Neural progenitor cell (in vitro differentiated cells): ENCODE data around the gene CCNYL1. TPM values are rescaled to one million over a fixed set of nuclear protein-coding genes. Genes with fewer than 3 reads are reported as not detected.
A peak's percentile ranks its signal among the peaks of the same experiment; 100 is the strongest.

Experiments used
- DNase-seq: peaks from one replicate; pipeline ENCODE4 v3.0.0-alpha.2; 2016; ENCODE audit warnings: low spot score
- H2AFZ ChIP-seq: fragments of 200-600 bp; sonication (generic); replicated peaks from 2 replicates; pipeline ENCODE4 v1.6.1; 2016; ENCODE audit warnings: antibody characterized with exemption
- H3F3A ChIP-seq: fragments of 200-600 bp; sonication (generic); 2 replicates; pipeline ENCODE4 v1.6.1; 2016; ENCODE audit warnings: antibody characterized with exemption, low read depth
- H3K27ac ChIP-seq: fragments of 200-600 bp; sonication (generic); 2 replicates; pipeline ENCODE4 v1.5.1; 2016; ENCODE audit warnings: mild to moderate bottlenecking
- H3K27me3 ChIP-seq: fragments of 200-600 bp; sonication (generic); 2 replicates; pipeline ENCODE4 v1.6.1; 2016; ENCODE audit warnings: mild to moderate bottlenecking, moderate library complexity
- H3K36me3 ChIP-seq: fragments of 200-600 bp; sonication (generic); 2 replicates; pipeline ENCODE4 v1.5.1; 2016
- H3K4me1 ChIP-seq: fragments of 200-600 bp; sonication (generic); 2 replicates; pipeline ENCODE4 v1.6.1; 2016; ENCODE audit warnings: mixed run types
- H3K4me2 ChIP-seq: fragments of 200-600 bp; sonication (generic); 2 replicates; pipeline ENCODE4 v1.6.1; 2016
- H3K4me3 ChIP-seq: fragments of 200-600 bp; sonication (generic); 2 replicates; pipeline ENCODE4 v1.5.1; 2016
- H3K79me2 ChIP-seq: fragments of 200-600 bp; sonication (generic); 2 replicates; pipeline ENCODE4 v1.6.1; 2016; ENCODE audit warnings: low read depth
- H3K9ac ChIP-seq: fragments of 200-600 bp; sonication (generic); 2 replicates; pipeline ENCODE4 v1.6.1; 2016
- H3K9me3 ChIP-seq: fragments of 200-600 bp; sonication (generic); 2 replicates; pipeline ENCODE4 v1.5.1; 2016; ENCODE audit warnings: low read depth
- H4K20me1 ChIP-seq: fragments of 200-600 bp; sonication (generic); 2 replicates; pipeline ENCODE4 v1.6.1; 2016; ENCODE audit warnings: low read depth
- H3K27ac Mint-ChIP-seq: 3 replicates; pipeline ENCODE4 v1.8.0; 2021; ENCODE audit warnings: mixed read lengths
- H3K27me3 Mint-ChIP-seq: 2 replicates; pipeline ENCODE4 v1.8.0; 2022; ENCODE audit warnings: low read depth, mild to moderate bottlenecking, inconsistent platforms, moderate library complexity, mixed read lengths; ENCODE audit not compliant: insufficient read depth
- H3K36me3 Mint-ChIP-seq: 3 replicates; pipeline ENCODE4 v1.8.0; 2021; ENCODE audit warnings: mixed read lengths
- H3K4me1 Mint-ChIP-seq: 3 replicates; pipeline ENCODE4 v1.8.0; 2021; ENCODE audit warnings: mixed read lengths
- H3K4me3 Mint-ChIP-seq: 3 replicates; pipeline ENCODE4 v1.8.0; 2021; ENCODE audit warnings: mild to moderate bottlenecking, moderate library complexity, mixed read lengths
- H3K9me3 Mint-ChIP-seq: 3 replicates; pipeline ENCODE4 v1.8.0; 2020; ENCODE audit warnings: mixed read lengths
- EZH2 ChIP-seq: fragments of 200-600 bp; sonication (generic); IDR thresholded peaks from 2 replicates; pipeline ENCODE4 v1.6.1; 2017; ENCODE audit warnings: antibody characterized with exemption, mild to moderate bottlenecking, moderate library complexity
- EZH2phosphoT487 ChIP-seq: fragments of 200-600 bp; sonication (generic); IDR thresholded peaks from 2 replicates; pipeline ENCODE4 v1.6.1; 2017; ENCODE audit warnings: antibody characterized with exemption
- total RNA-seq: library from RNA; depleted of rRNA; stranded (reverse); fragments of >200 nt; gene quantifications from 2 replicates; pipeline ENCODE4 v1.2.3, GENCODE V29; 2015; ENCODE audit warnings: low replicate concordance
- TF ChIP-seq, protein P1 (sequence below): fragments of 200-600 bp; sonication (generic); IDR thresholded peaks from 2 replicates; pipeline ENCODE4 v1.5.1; 2017; ENCODE audit warnings: antibody characterized with exemption, mild to moderate bottlenecking

Gene CCNYL1
- total RNA-seq, 1 donor from 2014 or later: 22.0 TPM

DNA sequence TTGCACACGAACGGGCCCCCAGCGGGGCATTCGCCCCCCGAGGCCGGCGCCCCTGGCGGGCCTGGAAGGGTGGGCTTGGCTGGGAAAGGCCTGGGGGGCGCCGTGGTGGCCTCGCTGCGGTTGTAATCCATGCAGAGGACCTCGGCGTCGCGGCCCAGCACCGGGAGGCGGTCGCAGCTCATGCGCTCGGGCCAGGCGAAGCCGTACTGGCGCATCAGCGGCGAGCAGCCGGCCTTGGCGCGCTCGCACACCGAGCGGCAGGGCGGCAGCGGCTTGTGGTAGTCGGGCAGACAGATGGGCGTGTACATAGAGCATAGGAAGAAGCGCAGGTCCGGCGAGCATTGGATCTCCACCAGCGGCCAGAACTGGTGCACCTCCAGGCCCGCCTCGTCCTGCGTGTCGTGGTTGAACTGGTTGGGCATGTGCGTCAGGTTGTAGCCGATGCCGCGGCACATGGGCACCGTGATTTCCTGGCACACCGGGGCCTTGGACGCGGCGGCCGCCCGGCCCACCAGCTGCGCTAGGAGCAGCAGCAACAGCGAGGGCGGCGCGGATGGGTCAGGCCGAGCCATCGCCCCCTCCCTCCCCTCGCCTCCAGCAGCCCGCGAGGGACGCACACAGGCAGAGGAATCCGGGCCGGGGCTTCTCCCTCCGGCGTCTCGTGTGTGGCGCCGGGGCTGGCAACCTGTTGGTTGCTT, 56.9 kb downstream of the CCNYL1 start:
- DNase-seq: peak; percentile 76
- peaks cover 54% of the 10 kb centered on the region for H3K27me3 Mint-ChIP-seq
- Histone ChIP-seq H3K4me1 (peaks cover 41% of the 10 kb centered on the region), H3K9ac (peak overlapping the region; percentile 84), H3K4me2 (peak overlapping the region; percentile 100), H3K27ac (peak overlapping the region; percentile 95), H3K36me3 (peaks cover 22% of the 10 kb centered on the region), H2AFZ (no peak overlapping the region), H3K79me2 (peaks cover 79% of the 10 kb centered on the region), H3K9me3 (no peaks in the 10 kb centered on the region), H3F3A (peaks cover 80% of the 10 kb centered on the region), H3K27me3 (no peaks in the 10 kb centered on the region), H3K4me3 (peak overlapping the region; percentile 100), H4K20me1 (peaks cover 73% of the 10 kb centered on the region)
- H3K36me3 Mint-ChIP-seq: peaks cover 2% of the 10 kb centered on the region
- peak overlapping the region; percentile 89 for H3K4me3 Mint-ChIP-seq
- peaks cover 44% of the 10 kb centered on the region for H3K4me1 Mint-ChIP-seq
- H3K9me3 Mint-ChIP-seq: peaks cover 2% of the 10 kb centered on the region
- H3K27ac Mint-ChIP-seq: no peak overlapping the region
- TF ChIP-seq EZH2: no peak
- no peak for TF ChIP-seq EZH2phosphoT487
- TF ChIP-seq, protein P1, sequence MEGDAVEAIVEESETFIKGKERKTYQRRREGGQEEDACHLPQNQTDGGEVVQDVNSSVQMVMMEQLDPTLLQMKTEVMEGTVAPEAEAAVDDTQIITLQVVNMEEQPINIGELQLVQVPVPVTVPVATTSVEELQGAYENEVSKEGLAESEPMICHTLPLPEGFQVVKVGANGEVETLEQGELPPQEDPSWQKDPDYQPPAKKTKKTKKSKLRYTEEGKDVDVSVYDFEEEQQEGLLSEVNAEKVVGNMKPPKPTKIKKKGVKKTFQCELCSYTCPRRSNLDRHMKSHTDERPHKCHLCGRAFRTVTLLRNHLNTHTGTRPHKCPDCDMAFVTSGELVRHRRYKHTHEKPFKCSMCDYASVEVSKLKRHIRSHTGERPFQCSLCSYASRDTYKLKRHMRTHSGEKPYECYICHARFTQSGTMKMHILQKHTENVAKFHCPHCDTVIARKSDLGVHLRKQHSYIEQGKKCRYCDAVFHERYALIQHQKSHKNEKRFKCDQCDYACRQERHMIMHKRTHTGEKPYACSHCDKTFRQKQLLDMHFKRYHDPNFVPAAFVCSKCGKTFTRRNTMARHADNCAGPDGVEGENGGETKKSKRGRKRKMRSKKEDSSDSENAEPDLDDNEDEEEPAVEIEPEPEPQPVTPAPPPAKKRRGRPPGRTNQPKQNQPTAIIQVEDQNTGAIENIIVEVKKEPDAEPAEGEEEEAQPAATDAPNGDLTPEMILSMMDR: no peak

DNA sequence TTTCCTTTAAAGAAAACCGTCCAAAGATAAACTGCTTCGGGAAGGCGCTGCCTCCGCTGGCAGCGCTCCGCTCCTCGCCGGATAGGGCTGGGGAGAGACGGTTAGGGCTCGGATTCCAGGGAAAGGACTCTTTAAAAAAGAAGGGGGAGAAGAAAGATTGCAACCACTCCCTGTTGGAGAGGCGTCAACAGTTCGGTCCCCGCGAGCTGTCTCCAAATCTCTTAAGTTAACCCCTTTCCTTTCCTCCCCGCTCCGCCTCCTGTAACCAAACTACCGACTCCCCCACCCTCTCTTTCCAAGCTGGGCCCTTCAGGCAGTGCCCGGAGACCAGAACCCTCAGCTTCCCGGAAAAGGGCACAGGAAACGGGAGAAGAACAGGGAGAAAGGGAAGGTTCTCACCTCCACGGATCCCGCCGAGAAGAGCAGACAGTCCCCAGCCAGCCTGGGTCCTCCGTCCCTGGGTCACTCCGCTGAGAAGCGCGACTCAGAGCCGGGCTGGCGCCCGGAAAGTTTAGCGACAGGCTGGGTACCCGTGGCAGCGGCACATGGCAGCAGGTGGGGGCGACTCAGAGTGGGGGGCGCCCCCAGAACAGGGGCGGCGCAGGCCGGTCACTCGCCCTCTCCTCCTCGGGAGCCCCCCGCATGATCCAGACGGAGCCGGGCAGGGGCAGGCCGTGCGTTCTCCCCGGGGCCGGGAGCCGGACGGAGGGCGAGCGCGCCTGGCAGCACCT, 57.6 kb downstream of the CCNYL1 start:
- Histone ChIP-seq H3K4me1 (peaks cover 34% of the 10 kb centered on the region), H3K79me2 (peaks cover 72% of the 10 kb centered on the region), H3K9me3 (no peaks in the 10 kb centered on the region), H3K9ac (peak overlapping the region; percentile 84), H2AFZ (no peak overlapping the region), H3K27ac (peak overlapping the region; percentile 95), H3K36me3 (peaks cover 19% of the 10 kb centered on the region), H3K4me2 (peak overlapping the region; percentile 100), H4K20me1 (peaks cover 65% of the 10 kb centered on the region), H3F3A (peaks cover 73% of the 10 kb centered on the region), H3K27me3 (no peaks in the 10 kb centered on the region), H3K4me3 (peak overlapping the region; percentile 100)
- peaks cover 2% of the 10 kb centered on the region for H3K9me3 Mint-ChIP-seq
- no peak for TF ChIP-seq EZH2
- peaks cover 54% of the 10 kb centered on the region for H3K27me3 Mint-ChIP-seq
- no peak overlapping the region for H3K27ac Mint-ChIP-seq
- H3K4me3 Mint-ChIP-seq: peak overlapping the region; percentile 89
- peaks cover 37% of the 10 kb centered on the region for H3K4me1 Mint-ChIP-seq
- peak; percentile 61 for DNase-seq
- peaks cover 2% of the 10 kb centered on the region for H3K36me3 Mint-ChIP-seq

DNA sequence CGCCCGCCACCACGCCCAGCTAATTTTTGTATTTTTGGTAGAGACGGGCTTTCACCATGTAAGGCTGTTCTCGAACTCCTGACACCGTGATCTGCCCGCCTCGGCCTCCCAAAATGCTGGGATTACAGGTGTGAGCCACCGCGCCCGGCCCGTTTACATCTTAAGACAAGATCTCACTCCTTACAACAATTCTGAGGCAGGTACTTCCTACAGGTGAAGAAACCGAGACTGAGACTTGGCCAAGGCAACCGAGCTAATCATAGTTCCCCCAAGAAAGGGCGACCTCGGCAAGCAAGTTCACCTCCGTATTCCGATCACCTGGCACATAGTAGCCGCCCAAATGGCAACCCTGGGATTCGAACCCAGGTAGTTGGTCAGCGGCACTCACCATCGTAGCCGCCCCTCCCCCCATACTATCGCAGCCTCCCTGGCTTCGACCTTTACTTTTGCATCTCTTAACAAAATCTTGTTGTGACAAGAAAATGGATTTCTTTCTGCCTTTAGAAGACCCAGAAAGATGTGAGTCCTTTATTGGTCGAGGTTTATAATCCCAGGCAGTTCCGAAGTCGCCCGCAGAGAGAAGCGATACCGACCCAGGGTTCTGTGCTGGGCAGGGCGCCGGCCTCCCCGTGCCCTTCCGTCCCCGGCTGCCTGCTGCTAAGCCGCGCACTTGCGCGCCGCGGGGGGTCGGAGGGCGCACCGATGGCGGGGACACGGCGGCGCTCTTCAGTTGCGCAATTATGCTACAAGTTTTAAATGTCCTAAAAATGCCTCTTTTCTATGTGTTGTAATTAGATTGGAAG, 59.4 kb downstream of the CCNYL1 start:
- H3K27ac Mint-ChIP-seq: no peak overlapping the region
- H3K4me2 ChIP-seq: peak overlapping the region; percentile 100
- peaks cover 2% of the 10 kb centered on the region for H3K36me3 Mint-ChIP-seq
- peaks cover 8% of the 10 kb centered on the region for H3K36me3 ChIP-seq
- peaks cover 54% of the 10 kb centered on the region for H3K79me2 ChIP-seq
- peaks cover 44% of the 10 kb centered on the region for H3K27me3 Mint-ChIP-seq
- H3K27ac ChIP-seq: no peak overlapping the region
- no peaks in the 10 kb centered on the region for H3K27me3 ChIP-seq
- no peaks in the 10 kb centered on the region for H3K9me3 ChIP-seq
- TF ChIP-seq, protein P1: no peak
- no peak for TF ChIP-seq EZH2phosphoT487
- TF ChIP-seq EZH2: no peak
- H2AFZ ChIP-seq: no peak overlapping the region
- peaks cover 64% of the 10 kb centered on the region for H3F3A ChIP-seq
- peak; percentile 66 for DNase-seq
- peaks cover 24% of the 10 kb centered on the region for H3K4me1 ChIP-seq
- peak overlapping the region; percentile 100 for H3K4me3 ChIP-seq
- H4K20me1 ChIP-seq: peaks cover 48% of the 10 kb centered on the region
- H3K9me3 Mint-ChIP-seq: peaks cover 2% of the 10 kb centered on the region
- peak overlapping the region; percentile 90 for H3K4me3 Mint-ChIP-seq
- no peak overlapping the region for H3K9ac ChIP-seq
- peaks cover 26% of the 10 kb centered on the region for H3K4me1 Mint-ChIP-seq
